Panc1 (cell line): ENCODE results near the gene ASB1.

Source experiments
- TCF7L2 ChIP-seq: IDR thresholded peaks from 2 replicates; pipeline ENCODE4 v1.6.1; 2011; ENCODE audit warnings: mild to moderate bottlenecking, low read depth, low read length, inconsistent platforms
- TF ChIP-seq, protein P1 (sequence below): fragments of 450-650 bp; IDR thresholded peaks from 2 replicates; pipeline ENCODE4 v1.5.1; 2017; ENCODE audit warnings: mild to moderate bottlenecking
- TF ChIP-seq, protein P2 (sequence below), 2 experiments: IDR thresholded peaks; 2 replicates each; pipeline ENCODE4 v1.6.1; 2011 to 2012; ENCODE audit warnings: low read depth in 2 of 2, control low read depth in 1 of 2, low read length in 1 of 2, mild to moderate bottlenecking in 1 of 2, moderate library complexity in 1 of 2; ENCODE audit not compliant: insufficient read depth in 1 of 2

DNA sequence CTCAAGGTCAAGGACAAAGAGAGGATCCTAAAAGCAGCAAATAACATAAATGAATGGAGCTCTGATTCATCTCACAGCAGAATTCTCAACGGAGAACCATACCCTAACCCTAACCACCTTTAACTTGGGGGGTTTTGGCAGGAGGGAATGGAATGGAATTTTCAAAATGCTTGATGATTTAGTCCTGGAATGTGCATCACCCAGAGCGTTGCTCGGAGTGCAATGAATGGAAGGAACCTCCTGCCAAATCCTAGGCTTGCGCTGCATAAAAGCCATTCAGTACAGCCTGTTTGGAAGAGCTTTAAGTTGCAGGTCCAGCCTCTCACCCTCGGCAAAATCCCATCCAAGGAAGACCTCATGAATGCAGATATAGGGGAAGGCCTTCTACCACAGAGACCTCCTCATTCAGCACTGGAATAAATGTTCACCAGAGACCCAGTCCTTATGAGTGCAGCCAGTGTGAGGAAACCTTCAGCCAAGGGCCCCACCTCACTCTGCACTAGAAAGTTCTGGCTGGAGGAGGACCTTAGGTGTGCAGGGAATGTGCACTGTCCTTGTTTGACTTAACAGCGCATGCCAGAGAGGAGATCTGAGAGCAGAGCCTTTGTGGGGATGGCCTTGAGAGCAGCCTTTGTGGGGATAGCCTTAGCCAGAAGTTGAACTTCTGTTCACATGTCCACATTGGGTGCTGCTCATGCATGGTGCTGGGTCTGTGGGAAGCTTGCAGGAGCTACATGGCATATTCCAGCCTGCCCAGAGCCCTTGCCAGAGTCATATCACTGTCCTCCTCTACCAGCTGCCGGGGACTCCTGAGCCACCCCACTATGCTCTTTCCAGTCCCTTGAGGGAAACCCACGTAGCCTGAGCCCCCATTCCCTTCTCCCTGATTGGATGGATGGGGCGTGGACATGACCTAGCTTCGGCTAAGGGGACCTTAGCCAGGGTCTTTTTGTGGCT, 30.5 kb downstream of the ASB1 start:
- TF ChIP-seq, protein P1, sequence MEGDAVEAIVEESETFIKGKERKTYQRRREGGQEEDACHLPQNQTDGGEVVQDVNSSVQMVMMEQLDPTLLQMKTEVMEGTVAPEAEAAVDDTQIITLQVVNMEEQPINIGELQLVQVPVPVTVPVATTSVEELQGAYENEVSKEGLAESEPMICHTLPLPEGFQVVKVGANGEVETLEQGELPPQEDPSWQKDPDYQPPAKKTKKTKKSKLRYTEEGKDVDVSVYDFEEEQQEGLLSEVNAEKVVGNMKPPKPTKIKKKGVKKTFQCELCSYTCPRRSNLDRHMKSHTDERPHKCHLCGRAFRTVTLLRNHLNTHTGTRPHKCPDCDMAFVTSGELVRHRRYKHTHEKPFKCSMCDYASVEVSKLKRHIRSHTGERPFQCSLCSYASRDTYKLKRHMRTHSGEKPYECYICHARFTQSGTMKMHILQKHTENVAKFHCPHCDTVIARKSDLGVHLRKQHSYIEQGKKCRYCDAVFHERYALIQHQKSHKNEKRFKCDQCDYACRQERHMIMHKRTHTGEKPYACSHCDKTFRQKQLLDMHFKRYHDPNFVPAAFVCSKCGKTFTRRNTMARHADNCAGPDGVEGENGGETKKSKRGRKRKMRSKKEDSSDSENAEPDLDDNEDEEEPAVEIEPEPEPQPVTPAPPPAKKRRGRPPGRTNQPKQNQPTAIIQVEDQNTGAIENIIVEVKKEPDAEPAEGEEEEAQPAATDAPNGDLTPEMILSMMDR, result no peak
- TF ChIP-seq TCF7L2, result no peak
- TF ChIP-seq, protein P2, sequence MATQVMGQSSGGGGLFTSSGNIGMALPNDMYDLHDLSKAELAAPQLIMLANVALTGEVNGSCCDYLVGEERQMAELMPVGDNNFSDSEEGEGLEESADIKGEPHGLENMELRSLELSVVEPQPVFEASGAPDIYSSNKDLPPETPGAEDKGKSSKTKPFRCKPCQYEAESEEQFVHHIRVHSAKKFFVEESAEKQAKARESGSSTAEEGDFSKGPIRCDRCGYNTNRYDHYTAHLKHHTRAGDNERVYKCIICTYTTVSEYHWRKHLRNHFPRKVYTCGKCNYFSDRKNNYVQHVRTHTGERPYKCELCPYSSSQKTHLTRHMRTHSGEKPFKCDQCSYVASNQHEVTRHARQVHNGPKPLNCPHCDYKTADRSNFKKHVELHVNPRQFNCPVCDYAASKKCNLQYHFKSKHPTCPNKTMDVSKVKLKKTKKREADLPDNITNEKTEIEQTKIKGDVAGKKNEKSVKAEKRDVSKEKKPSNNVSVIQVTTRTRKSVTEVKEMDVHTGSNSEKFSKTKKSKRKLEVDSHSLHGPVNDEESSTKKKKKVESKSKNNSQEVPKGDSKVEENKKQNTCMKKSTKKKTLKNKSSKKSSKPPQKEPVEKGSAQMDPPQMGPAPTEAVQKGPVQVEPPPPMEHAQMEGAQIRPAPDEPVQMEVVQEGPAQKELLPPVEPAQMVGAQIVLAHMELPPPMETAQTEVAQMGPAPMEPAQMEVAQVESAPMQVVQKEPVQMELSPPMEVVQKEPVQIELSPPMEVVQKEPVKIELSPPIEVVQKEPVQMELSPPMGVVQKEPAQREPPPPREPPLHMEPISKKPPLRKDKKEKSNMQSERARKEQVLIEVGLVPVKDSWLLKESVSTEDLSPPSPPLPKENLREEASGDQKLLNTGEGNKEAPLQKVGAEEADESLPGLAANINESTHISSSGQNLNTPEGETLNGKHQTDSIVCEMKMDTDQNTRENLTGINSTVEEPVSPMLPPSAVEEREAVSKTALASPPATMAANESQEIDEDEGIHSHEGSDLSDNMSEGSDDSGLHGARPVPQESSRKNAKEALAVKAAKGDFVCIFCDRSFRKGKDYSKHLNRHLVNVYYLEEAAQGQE (IDR thresholded peaks at IDR 0.05; ENCODE audit: insufficient read depth in 1 of 2, low read depth in 2 of 2, low read length in 1 of 2), result no peak
